GM19043 (cell line): ENCODE measurements around the gene KIAA0408.
A peak's percentile ranks its signal among the peaks of the same experiment; 100 is the strongest.
"Not testable (repeated sequence)": the region's sequence is repeated elsewhere in the genome, so short reads cannot be mapped to it uniquely, and the experiment has no call there.

Experiments used
- ATAC-seq: cut with Tn5 transposase; IDR thresholded peaks from one replicate; pipeline ENCODE4 v1.9.1; 2021; ENCODE audit warnings: low read depth; ENCODE audit not compliant: unreplicated experiment

KIAA0408 gene

GRCh38 chr6:127420556-127420955 is 38.6 kb downstream of the KIAA0408 start:
- ATAC-seq: peak; percentile 100

GRCh38 chr6:127415096-127415495 is 44.1 kb downstream of the KIAA0408 start:
- no peak for ATAC-seq

- ATAC-seq: not testable (repeated sequence)
Measured at GRCh38 chr6:127413123-127413522, 46.1 kb downstream of the KIAA0408 start.

- not testable (repeated sequence) for ATAC-seq
Measured at GRCh38 chr6:127412016-127412415, 47.2 kb downstream of the KIAA0408 start.
